ENCODE measurements around the gene UBXN11.
A peak's percentile ranks its signal among the peaks of the same experiment; 100 is the strongest.

The UBXN11 gene

GRCh38 chr1:26259005-26259404 lies 47.4 kb downstream of the UBXN11 start:
- no peak overlapping the region for H3K4me3 ChIP-seq
- TF ChIP-seq CTCF (IDR thresholded peaks at IDR 0.05): no peak
- H3K27ac ChIP-seq: no peak overlapping the region
- DNase-seq (ENCODE audit: low spot score): no peak

- TF ChIP-seq CTCF (IDR thresholded peaks at IDR 0.05): no peak
- Histone ChIP-seq H3K4me3 (no peak overlapping the region), H3K27ac (no peak overlapping the region)
- no peak for DNase-seq (ENCODE audit: low spot score)
Observed at GRCh38 chr1:26257222-26257621, 49.2 kb downstream of the UBXN11 start.

- DNase-seq (ENCODE audit: low spot score): no peak
- H3K27ac ChIP-seq: no peak overlapping the region
- no peak for TF ChIP-seq CTCF (IDR thresholded peaks at IDR 0.05)
- no peak overlapping the region for H3K4me3 ChIP-seq
Observed at GRCh38 chr1:26254404-26254803, 52.0 kb downstream of the UBXN11 start.

- TF ChIP-seq CTCF (IDR thresholded peaks at IDR 0.05): no peak
- H3K4me3 ChIP-seq: no peak overlapping the region
- no peak for DNase-seq (ENCODE audit: low spot score)
- H3K27ac ChIP-seq: no peak overlapping the region
Observed at GRCh38 chr1:26252718-26253117, 53.7 kb downstream of the UBXN11 start.

GRCh38 chr1:26239936-26240335 lies 66.5 kb downstream of the UBXN11 start:
- no peak for DNase-seq (ENCODE audit: low spot score)
- no peak overlapping the region for H3K27ac ChIP-seq
- TF ChIP-seq CTCF (IDR thresholded peaks at IDR 0.05): no peak
- H3K4me3 ChIP-seq: no peak overlapping the region

GRCh38 chr1:26237230-26237966 lies 69.0 kb downstream of the UBXN11 start:
- no peak overlapping the region for H3K27ac ChIP-seq
- no peak for TF ChIP-seq CTCF (IDR thresholded peaks at IDR 0.05)
- no peak for DNase-seq (ENCODE audit: low spot score)
- no peak overlapping the region for H3K4me3 ChIP-seq

- peak overlapping the region; percentile 74 for H3K4me3 ChIP-seq
- no peak for TF ChIP-seq CTCF (IDR thresholded peaks at IDR 0.05)
- peak overlapping the region; percentile 76 to 86 for H3K27ac ChIP-seq
- DNase-seq (ENCODE audit: low spot score): no peak
Observed at GRCh38 chr1:26234644-26235370, 71.6 kb downstream of the UBXN11 start.

Data from coronary artery (tissue), 2 donors.